Measurements from ENCODE around the gene UBASH3B.

UBASH3B gene

DNA sequence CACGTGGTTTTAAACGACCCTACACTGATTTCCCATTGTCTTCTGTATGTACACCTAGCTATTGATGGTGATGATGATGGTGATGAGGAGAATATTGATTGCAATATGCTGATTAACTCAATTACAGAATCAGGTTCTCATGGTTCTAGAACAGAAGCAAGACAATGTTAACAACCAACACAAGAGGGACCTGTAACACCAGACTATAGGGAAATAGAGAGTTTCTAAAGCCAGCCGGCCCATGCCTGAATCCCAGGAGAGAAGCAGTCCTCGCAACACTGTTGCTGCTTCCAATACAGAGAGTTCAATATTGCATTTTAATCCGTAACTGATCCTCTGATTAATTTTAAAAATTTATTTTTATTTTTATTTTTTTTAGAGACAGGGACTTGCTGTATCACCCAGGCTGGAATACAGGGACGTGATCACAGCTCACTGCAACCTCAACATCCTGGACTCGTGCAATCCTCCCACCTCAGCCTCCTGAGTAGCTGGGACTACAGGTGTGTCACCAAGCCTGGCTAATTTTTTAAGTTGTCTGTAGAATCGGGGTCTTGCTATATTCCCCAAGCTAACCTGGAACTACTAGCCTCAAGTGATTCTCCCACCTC is 22.2 kb upstream of the UBASH3B start:
- intact Hi-C loops (cut with micrococcal nuclease) = loop anchor here (1.0 to 2.0 kb wide), 3 partner anchors 123 to 221 kb away; no protein-coding TSS in a partner anchor
- Mint-ChIP-seq H3K4me1 (ENCODE audit: low read depth) (peaks cover 19% of the 10 kb centered on the region), H3K27ac (no peak overlapping the region), H3K4me3 (no peak overlapping the region), H3K36me3 (ENCODE audit: low read depth) (no peaks in the 10 kb centered on the region), H3K27me3 (peaks cover 3% of the 10 kb centered on the region), H3K9me3 (no peaks in the 10 kb centered on the region)

DNA sequence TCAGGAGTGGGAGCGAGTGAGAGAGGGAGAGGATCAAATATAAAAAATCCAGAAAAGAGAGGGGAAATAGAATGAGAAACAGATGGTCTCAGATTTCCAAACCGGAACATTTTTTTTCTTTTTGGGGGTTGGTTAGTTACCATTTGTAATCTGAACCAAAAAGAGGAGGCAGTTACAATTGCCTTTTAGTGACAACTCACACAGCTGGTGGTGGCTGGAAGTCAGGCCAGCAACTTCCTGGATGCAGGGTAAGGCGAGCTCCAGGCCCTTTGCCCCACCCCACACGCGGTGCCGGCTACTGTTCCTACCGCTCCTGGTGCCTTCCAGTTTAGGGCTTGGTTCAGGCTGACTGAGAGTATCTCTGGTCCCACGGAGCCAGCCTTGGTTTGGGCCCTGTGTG is 21.0 kb upstream of the UBASH3B start:
- H3K27me3 Mint-ChIP-seq = peaks cover 3% of the 10 kb centered on the region
- no peaks in the 10 kb centered on the region for H3K9me3 Mint-ChIP-seq
- no peak overlapping the region for H3K27ac Mint-ChIP-seq
- intact Hi-C loops (cut with micrococcal nuclease) = no loop called here
- H3K4me1 Mint-ChIP-seq (ENCODE audit: low read depth) = peaks cover 12% of the 10 kb centered on the region
- H3K36me3 Mint-ChIP-seq (ENCODE audit: low read depth) = no peaks in the 10 kb centered on the region
- H3K4me3 Mint-ChIP-seq = no peak overlapping the region

DNA sequence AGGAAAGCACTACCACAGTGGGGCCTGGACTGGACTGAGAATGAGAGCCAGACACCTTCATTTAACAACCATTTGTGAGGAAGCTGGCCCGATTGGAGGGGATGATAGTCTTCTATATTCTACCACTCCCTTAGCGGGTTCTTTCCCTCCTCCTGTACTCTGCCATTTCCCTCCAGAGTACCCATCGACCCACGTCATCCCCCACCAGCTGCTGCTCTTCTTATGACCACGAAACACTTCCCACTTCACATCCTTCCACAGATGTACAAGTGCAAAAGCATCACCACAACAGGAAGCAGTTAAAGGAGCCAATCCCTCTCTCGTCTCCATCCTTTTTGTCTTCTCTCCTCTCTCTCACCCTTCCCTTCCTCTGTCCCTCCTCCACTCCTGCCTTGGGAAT is 18.0 kb upstream of the UBASH3B start:
- Mint-ChIP-seq H3K36me3 (ENCODE audit: low read depth) (no peaks in the 10 kb centered on the region), H3K27me3 (peaks cover 5% of the 10 kb centered on the region), H3K4me1 (ENCODE audit: low read depth) (peaks cover 12% of the 10 kb centered on the region), H3K9me3 (no peaks in the 10 kb centered on the region), H3K4me3 (no peak overlapping the region), H3K27ac (no peak overlapping the region)
- intact Hi-C loops (cut with micrococcal nuclease) = no loop called here

DNA sequence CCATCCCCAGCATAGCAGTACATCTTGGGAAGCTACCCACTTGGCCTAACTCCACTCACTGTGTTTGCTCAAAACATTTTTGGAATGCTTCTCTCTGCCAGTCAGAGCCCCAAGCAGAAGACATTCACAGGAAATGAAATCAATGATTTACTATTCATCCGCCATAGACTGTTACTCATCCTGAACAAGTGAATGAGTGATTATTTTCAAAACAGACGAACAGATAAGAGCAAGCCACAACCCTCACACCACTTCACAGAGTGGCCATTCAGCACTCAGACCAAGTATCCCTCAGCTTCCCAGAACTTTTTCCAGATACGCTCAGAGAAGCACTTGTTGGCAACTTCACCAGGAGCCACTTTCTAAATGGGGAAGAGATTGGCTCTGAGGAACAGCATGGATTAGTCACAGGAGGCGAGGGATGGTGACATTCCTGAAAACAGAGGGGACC is 13.0 kb upstream of the UBASH3B start:
- H3K4me3 Mint-ChIP-seq = no peak overlapping the region
- intact Hi-C loops (cut with micrococcal nuclease) = no loop called here
- peaks cover 5% of the 10 kb centered on the region for H3K27me3 Mint-ChIP-seq
- no peak overlapping the region for H3K27ac Mint-ChIP-seq
- H3K9me3 Mint-ChIP-seq = no peaks in the 10 kb centered on the region
- no peaks in the 10 kb centered on the region for H3K36me3 Mint-ChIP-seq (ENCODE audit: low read depth)
- peaks cover 10% of the 10 kb centered on the region for H3K4me1 Mint-ChIP-seq (ENCODE audit: low read depth)

DNA sequence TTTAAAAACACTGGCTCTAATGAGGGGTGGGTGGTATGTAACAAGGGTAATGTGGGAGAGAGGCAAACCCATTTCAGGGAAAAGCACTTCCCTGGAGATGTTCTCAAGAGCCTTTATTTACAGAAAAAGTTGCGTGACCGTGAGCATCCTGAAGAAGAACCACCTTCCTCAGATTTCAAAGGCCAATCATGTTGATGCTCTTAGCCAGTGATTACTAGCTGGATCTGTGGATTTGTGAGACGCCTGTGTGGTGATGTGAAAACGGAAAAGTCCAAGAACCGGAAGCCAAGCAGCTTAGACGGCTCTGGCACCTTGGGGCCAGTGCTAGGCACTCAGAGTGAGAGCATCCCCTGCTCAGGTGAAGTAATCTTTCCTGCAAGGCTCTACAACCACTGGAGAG is 12.6 kb upstream of the UBASH3B start:
- Mint-ChIP-seq H3K27ac (no peak overlapping the region), H3K27me3 (peaks cover 2% of the 10 kb centered on the region)
- intact Hi-C loops (cut with micrococcal nuclease) = no loop called here

DNA sequence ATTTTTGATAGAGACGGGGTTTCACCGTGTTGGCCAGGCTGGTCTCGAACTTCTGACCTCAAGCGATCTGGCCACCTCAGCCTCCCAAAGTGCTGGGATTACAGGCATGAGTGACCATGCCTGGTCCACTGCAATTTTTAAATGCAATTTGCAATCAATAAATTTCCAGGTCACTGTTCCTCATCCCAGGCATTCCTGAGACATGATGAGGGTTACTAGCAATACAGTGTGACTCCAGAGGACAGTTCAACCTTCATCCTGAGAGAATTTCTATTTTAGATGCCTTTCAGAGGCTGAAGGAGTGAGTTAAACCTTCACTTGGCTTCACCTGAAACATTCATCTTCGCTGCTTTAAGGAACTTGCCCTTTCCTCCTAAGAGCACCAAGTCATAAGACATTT is 9.7 kb upstream of the UBASH3B start:
- intact Hi-C loops (cut with micrococcal nuclease) = no loop called here
- peaks cover 29% of the 10 kb centered on the region for H3K4me1 Mint-ChIP-seq (ENCODE audit: low read depth)

More for the DNA sequence above, 12.6 kb upstream of the UBASH3B start:
- Mint-ChIP-seq H3K36me3 (ENCODE audit: low read depth) (no peaks in the 10 kb centered on the region), H3K9me3 (no peaks in the 10 kb centered on the region), H3K4me3 (no peak overlapping the region), H3K4me1 (ENCODE audit: low read depth) (peaks cover 11% of the 10 kb centered on the region)

DNA sequence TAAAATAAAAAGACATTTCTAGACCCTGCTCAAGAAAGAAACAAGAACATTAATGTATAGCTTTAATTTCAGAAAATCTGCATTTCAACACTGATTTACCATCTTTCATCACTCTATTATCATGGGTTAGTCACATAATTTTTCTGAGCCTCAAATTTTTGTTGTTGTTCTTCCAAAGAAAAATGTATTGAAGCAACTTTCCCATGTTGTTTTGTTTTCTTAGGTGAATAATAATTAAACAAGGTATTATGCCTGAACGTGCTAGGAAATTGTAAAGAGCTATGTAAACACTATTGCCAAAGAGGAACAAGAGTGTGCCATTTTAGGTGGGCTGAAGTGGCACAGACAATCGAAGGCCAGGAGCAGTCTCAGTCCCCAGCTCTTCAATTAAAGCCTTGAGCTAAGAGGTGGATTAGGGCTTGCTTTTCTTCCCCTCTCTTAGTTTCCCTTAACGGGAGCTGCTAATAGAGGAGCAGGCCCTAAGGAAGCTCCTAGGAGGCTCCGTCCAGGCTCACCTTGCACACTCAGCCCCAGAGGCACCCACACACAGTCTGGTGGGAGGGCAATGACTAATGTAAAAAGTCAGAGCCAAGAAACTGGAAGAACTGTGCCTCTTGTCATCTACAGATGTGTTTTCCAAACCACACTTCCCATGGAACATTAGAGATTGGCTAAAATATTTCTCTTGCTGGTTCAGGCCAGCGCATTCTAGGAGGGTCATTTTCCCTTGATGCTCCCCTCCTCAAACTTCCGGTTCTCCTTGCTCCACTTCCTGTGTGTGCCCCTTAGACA is 8.8 kb upstream of the UBASH3B start:
- Mint-ChIP-seq H3K4me1 (ENCODE audit: low read depth) (peaks cover 29% of the 10 kb centered on the region), H3K9me3 (no peaks in the 10 kb centered on the region), H3K27me3 (peaks cover 4% of the 10 kb centered on the region), H3K27ac (peak overlapping the region; percentile 24), H3K4me3 (no peak overlapping the region), H3K36me3 (ENCODE audit: low read depth) (no peaks in the 10 kb centered on the region)
- intact Hi-C loops (cut with micrococcal nuclease) = no loop called here

More for the DNA sequence above, 9.7 kb upstream of the UBASH3B start:
- H3K36me3 Mint-ChIP-seq (ENCODE audit: low read depth) = no peaks in the 10 kb centered on the region
- H3K27me3 Mint-ChIP-seq = peaks cover 3% of the 10 kb centered on the region
- H3K9me3 Mint-ChIP-seq = no peaks in the 10 kb centered on the region
- no peak overlapping the region for H3K4me3 Mint-ChIP-seq
- H3K27ac Mint-ChIP-seq = no peak overlapping the region

DNA sequence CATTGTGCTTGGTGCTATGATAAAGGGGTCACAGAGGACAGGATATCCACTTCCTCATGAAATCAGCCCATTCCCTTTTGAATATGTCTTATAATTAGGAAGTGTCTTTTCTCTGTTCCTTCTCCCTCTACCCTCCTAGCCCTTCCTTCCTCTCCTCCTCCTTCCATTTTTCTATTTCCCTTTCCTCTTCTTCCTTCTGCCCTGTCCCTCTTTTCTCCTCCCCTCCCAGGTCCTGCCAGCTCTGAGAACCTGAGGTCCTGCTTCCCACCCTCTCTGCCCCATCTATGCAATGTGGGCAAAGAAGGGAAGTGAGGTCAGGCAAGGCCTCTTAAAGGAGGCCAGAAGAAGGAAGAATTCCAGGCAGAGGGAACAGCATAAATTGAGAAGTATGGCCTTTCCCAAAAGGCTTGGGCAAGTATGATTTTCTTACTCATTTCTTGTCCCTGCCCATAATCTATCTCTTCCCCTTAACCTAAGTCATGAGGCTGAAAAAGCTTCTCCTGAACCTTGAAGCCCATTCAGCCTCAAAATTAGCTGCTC is 7.7 kb upstream of the UBASH3B start:
- H3K4me3 Mint-ChIP-seq = no peak overlapping the region
- no peaks in the 10 kb centered on the region for H3K36me3 Mint-ChIP-seq (ENCODE audit: low read depth)
- peak overlapping the region; percentile 24 for H3K27ac Mint-ChIP-seq
- peaks cover 6% of the 10 kb centered on the region for H3K27me3 Mint-ChIP-seq
- H3K9me3 Mint-ChIP-seq = no peaks in the 10 kb centered on the region
- H3K4me1 Mint-ChIP-seq (ENCODE audit: low read depth) = peaks cover 29% of the 10 kb centered on the region
- intact Hi-C loops (cut with micrococcal nuclease) = no loop called here

DNA sequence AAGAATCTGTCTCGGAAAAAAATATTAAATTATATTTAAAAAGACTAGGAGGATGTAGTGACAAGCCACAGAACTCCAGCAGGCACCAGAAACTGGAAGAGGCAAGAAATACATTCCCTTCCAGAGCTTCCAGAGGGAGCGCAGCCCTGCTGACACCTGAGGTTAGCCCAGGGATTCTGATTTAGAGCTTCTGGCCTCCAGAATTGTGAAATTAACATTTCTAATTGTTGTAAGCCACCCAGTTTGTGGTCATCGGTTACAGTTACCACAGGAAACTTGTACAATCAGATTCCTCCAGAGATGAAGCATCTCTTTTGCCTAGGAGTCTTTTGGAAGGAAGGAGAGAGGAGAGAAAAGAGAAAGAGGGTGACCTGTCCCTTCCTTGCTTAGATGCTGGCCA is 6.4 kb upstream of the UBASH3B start:
- no peak overlapping the region for H3K27ac Mint-ChIP-seq
- H3K27me3 Mint-ChIP-seq = peaks cover 10% of the 10 kb centered on the region
- H3K36me3 Mint-ChIP-seq (ENCODE audit: low read depth) = no peaks in the 10 kb centered on the region
- intact Hi-C loops (cut with micrococcal nuclease) = no loop called here
- H3K4me1 Mint-ChIP-seq (ENCODE audit: low read depth) = peaks cover 31% of the 10 kb centered on the region
- H3K9me3 Mint-ChIP-seq = no peaks in the 10 kb centered on the region
- H3K4me3 Mint-ChIP-seq = no peak overlapping the region

DNA sequence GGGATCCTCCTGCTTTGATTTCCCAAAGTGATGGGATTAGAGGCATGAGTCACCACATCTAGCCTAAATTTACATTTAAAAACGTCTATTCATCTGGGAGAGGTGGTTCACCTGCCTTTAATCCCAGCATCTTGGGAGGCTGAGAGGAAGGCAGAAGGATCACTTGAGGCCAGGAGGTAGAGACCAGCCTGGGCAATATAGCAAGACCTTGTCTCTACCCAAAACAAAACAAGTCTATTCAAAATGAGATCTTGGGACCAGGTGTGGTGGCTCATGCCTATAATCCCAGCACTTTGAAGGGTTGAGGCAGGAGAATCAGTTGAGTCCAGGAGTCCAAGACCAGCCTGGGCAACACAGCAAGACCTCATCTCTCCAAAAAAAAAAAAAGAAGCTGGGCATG is 4.9 kb upstream of the UBASH3B start:
- Mint-ChIP-seq H3K36me3 (ENCODE audit: low read depth) (peaks cover 2% of the 10 kb centered on the region), H3K4me3 (no peak overlapping the region), H3K9me3 (no peaks in the 10 kb centered on the region), H3K27me3 (peaks cover 10% of the 10 kb centered on the region), H3K27ac (no peak overlapping the region), H3K4me1 (ENCODE audit: low read depth) (peaks cover 44% of the 10 kb centered on the region)
- intact Hi-C loops (cut with micrococcal nuclease) = loop anchor here (10.0 kb wide), 1 partner anchor 414 kb away; the partner anchor contains the start of gene HSPA8

DNA sequence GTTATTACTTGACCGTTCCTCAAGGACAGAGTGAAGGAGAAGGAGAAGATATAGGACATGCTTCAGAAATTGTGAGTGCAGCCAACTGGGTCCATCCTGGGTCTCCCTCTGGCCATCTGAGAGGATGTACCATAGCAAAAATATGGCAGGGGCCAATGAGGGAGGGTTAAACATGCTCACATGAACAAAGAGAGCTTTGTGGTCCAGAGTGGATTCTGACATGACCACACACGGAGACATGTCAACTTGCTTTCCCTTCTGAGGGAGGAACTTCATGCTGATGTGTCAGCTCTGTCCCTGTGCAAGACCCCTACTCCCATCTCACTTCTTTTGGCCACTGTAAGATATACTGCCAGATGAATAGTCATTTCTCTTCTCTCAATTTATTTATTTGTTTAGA is 3.0 kb upstream of the UBASH3B start:
- H3K27me3 Mint-ChIP-seq = peaks cover 10% of the 10 kb centered on the region

DNA sequence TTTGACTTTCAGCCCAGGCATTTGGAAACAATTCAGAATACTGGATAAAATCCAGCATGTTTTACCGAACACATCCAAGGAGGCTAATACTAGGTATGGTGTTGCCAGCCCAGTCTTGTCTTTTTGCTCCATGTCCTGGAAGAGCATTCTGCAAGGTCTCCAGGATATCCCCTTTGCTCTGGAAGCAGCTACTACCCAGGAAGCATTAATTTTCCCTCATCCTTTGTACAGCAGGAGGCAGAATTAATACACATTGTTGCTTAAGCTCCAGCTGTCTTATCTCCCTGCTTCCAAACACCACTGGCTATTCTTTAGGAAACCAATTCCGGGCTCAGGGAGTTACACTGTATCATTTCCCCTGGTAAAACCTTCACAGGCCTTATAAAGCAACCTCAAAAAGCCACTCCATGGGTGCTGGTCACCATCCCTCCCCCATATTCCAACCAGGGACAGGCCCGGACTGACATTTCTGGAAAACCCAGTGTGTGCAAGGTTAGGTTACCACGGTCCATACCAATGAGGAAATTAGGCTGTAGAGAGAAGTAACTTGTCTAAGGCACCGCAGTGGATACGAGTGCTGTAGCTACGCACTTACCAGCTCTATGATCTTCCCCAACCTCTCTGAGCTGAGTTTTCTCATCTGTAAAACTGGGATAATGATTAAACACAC is 1.5 kb upstream of the UBASH3B start:
- Mint-ChIP-seq H3K4me1 (ENCODE audit: low read depth) (peaks cover 44% of the 10 kb centered on the region), H3K4me3 (no peak overlapping the region), H3K27me3 (peaks cover 10% of the 10 kb centered on the region), H3K27ac (no peak overlapping the region), H3K36me3 (ENCODE audit: low read depth) (peaks cover 13% of the 10 kb centered on the region), H3K9me3 (no peaks in the 10 kb centered on the region)
- intact Hi-C loops (cut with micrococcal nuclease) = loop anchor here (10.0 kb wide), 1 partner anchor 411 kb away; the partner anchor contains the start of gene HSPA8

More for the DNA sequence above, 3.0 kb upstream of the UBASH3B start:
- intact Hi-C loops (cut with micrococcal nuclease) = loop anchor here (10.0 kb wide), 1 partner anchor 412 kb away; the partner anchor contains the start of gene HSPA8
- no peak overlapping the region for H3K27ac Mint-ChIP-seq
- H3K4me1 Mint-ChIP-seq (ENCODE audit: low read depth) = peaks cover 48% of the 10 kb centered on the region
- H3K4me3 Mint-ChIP-seq = no peak overlapping the region
- H3K9me3 Mint-ChIP-seq = no peaks in the 10 kb centered on the region
- peaks cover 13% of the 10 kb centered on the region for H3K36me3 Mint-ChIP-seq (ENCODE audit: low read depth)

DNA sequence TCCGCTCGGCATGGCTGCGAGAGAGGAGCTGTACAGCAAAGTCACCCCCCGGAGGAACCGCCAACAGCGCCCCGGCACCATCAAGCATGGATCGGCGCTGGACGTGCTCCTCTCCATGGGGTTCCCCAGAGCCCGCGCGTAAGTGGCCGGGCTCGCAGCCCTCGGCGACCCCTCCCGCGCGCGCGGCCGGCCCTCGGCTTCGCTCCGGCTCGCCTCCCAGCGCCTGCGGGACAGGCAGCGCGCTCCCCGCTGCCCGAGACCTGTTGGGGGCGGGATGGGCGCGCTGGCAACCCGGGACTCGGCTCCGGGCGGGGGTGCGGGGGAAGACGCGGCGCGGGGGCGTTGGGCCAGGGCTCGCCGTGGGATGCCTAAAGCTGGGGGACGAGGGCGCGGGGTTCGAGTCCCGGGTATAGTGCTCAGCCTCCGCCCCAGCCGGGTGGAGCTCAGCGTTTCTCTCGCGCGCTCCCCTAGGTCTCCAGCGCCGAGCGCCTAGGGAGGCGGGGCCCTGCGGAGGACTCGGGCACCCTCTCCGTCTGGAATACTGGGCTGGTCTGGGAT is 630 bp downstream of the UBASH3B start:
- no peaks in the 10 kb centered on the region for H3K9me3 Mint-ChIP-seq

More for the DNA sequence above, 630 bp downstream of the UBASH3B start:
- H3K27me3 Mint-ChIP-seq = peaks cover 6% of the 10 kb centered on the region
- peak overlapping the region; percentile 94 for H3K27ac Mint-ChIP-seq
- H3K36me3 Mint-ChIP-seq (ENCODE audit: low read depth) = peaks cover 13% of the 10 kb centered on the region
- H3K4me3 Mint-ChIP-seq = peak overlapping the region; percentile 85
- intact Hi-C loops (cut with micrococcal nuclease) = loop anchor here (5.0 to 10.0 kb wide), 2 partner anchors 41 to 409 kb away; partner anchors contain the start of gene HSPA8
- peaks cover 55% of the 10 kb centered on the region for H3K4me1 Mint-ChIP-seq (ENCODE audit: low read depth)
